Mammary epithelial cell (primary cell): Measurements from ENCODE around the gene LIPC.

Experiments
- CTCF ChIP-seq, 2 donors: IDR thresholded peaks in 1 of 2; conservative IDR thresholded peaks in 1 of 2; 2 replicates each; pipeline ENCODE4 v1.5.1; 2011 to 2012; ENCODE audit warnings: inconsistent platforms in 2 of 2, low read length in 2 of 2, mild to moderate bottlenecking in 2 of 2, control low read depth in 1 of 2, low read depth in 1 of 2; ENCODE audit not compliant: insufficient read depth in 1 of 2; ENCODE audit errors: extremely low read depth in 1 of 2
- EZH2 ChIP-seq: IDR thresholded peaks from 2 replicates; pipeline ENCODE4 v1.6.1; 2012; ENCODE audit warnings: low read length, inconsistent platforms, borderline replicate concordance

DNA sequence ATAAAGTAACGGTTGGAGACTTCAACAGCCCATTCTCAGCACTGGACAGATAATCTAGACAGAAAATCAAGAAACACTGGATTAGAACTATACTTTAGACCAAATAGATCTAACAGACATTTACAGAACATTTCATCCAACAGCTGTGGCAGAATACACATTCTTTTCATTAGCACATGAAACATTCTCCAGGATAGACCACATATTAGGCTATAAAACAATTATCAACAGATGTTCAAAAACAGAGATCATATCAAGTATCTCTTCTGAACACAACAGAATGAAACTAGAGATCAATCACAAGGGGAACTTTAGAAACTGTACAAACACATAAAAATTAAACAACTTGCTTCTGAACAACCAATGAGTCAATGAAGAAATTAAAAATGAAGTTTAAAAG lies 184.4 kb downstream of the LIPC start:
- no peak for TF ChIP-seq CTCF (conservative IDR thresholded peaks at IDR 0.05 in 1 of 2, IDR thresholded peaks at IDR 0.05 in 1 of 2; ENCODE audit: extremely low read depth in 1 of 2, insufficient read depth in 1 of 2, low read depth in 1 of 2, low read length in 2 of 2)
- TF ChIP-seq EZH2: no peak
